ENCODE measurements around the gene PPM1J. TPM values are rescaled to one million over a fixed set of nuclear protein-coding genes. Genes with fewer than 3 reads are reported as not detected.

PPM1J gene
- total and polyA plus RNA-seq, 2 of the 8 experiments (the other 6 are each of a cell fraction or from before 2014, with no cell fraction given) = 19.4 to 31.6 TPM

DNA sequence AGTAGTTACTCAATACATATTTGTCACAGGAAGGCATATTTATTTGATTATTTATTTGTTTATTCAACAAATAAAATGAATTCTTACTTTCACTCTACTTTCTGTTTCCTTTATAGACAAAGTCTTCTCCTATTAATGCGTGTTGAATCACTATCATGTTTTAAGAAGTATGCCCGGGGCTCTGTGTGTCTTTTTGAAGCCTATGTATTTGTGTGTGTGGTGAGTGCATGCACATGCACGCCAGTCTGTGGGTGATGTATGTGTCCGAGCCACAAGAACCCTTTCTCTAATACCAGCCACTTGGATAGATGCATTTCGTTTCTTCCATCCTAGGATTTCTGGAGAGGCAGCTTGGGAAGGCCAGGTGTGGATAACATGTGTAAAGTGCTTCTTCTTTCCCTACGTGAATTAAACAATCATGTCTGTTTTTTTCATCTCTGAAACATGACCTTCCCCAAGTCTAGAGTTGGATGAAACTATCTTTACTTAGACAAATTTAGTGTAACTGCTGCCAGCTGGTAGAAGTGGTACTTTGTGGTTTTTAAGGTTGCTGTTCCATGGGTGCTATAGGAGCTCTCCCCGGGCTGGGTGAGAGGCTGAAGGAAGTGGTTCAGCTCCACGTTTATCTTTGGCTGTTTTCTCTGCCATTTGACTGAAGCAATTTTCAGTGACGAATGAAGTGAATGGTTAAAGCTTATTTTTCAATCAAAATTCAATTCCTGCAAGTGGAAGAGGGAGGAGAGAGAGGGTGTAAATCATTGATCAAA lies 46.8 kb upstream of the PPM1J start (continued):
- TF ChIP-seq, protein P1, sequence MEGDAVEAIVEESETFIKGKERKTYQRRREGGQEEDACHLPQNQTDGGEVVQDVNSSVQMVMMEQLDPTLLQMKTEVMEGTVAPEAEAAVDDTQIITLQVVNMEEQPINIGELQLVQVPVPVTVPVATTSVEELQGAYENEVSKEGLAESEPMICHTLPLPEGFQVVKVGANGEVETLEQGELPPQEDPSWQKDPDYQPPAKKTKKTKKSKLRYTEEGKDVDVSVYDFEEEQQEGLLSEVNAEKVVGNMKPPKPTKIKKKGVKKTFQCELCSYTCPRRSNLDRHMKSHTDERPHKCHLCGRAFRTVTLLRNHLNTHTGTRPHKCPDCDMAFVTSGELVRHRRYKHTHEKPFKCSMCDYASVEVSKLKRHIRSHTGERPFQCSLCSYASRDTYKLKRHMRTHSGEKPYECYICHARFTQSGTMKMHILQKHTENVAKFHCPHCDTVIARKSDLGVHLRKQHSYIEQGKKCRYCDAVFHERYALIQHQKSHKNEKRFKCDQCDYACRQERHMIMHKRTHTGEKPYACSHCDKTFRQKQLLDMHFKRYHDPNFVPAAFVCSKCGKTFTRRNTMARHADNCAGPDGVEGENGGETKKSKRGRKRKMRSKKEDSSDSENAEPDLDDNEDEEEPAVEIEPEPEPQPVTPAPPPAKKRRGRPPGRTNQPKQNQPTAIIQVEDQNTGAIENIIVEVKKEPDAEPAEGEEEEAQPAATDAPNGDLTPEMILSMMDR (IDR thresholded peaks at IDR 0.05; ENCODE audit: control extremely low read depth in 1 of 3, insufficient read depth in 1 of 3, low read depth in 1 of 3, low read length in 3 of 3) = no peak
- no peak for TF ChIP-seq YY1 (IDR thresholded peaks at IDR 0.05; ENCODE audit: low read depth, low read length)
- TF ChIP-seq CBX8 (IDR thresholded peaks at IDR 0.05; ENCODE audit: borderline replicate concordance, low read depth, low read length) = no peak
- TF ChIP-seq KDM1A (IDR thresholded peaks at IDR 0.05; ENCODE audit: borderline replicate concordance, low read length) = no peak

Measured in H1 (cell line).